CD4-positive, alpha-beta T cell treated with Interferon alpha-2 for 1 hour (primary cell): ENCODE measurements around the gene HINT1.
A peak's percentile ranks its signal among the peaks of the same experiment; 100 is the strongest.
"Not testable (repeated sequence)": the region's sequence is repeated elsewhere in the genome, so short reads cannot be mapped to it uniquely, and the experiment has no call there.

Source experiments
- DNase-seq, 2 donors: peaks; one replicate each; pipeline ENCODE4 v3.0.0-alpha.2; 2020 to 2022

HINT1 gene

DNA sequence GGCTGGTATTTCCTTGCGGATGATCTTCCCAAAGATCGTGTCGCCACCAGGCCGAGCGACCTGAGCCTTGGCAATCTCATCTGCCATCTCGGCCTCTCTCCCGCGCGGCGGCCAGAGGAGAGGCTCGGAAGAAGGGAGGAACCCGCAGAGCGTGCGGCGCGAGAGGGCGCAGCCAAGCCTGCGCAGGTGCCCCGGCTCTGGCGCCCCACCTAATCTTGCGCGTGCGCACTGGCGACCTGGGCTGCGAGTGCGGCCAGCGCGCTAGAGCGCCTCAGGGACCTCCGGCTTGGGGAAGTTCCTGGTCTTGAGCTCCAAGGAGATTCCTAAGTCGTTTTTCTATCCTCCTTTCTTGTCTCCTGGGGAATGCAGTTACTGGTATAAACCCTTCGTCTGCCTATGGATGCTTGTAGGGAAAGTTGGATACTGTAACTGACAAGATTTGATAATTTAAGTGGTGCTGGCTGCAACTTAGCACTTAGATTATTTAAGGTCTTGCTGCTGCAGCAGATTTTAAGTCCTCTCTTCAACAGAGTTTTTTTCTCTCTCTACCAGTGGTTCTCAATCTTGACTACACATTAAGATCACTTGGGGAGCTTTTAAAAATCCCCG is at the start of gene HINT1:
HINT1 (minus strand) TSS at position 138 of the 609 bp plus-strand sequence; CDS start at position 87, 51 bp downstream.
- DNase-seq, result peak; percentile 90 to 93

DNA sequence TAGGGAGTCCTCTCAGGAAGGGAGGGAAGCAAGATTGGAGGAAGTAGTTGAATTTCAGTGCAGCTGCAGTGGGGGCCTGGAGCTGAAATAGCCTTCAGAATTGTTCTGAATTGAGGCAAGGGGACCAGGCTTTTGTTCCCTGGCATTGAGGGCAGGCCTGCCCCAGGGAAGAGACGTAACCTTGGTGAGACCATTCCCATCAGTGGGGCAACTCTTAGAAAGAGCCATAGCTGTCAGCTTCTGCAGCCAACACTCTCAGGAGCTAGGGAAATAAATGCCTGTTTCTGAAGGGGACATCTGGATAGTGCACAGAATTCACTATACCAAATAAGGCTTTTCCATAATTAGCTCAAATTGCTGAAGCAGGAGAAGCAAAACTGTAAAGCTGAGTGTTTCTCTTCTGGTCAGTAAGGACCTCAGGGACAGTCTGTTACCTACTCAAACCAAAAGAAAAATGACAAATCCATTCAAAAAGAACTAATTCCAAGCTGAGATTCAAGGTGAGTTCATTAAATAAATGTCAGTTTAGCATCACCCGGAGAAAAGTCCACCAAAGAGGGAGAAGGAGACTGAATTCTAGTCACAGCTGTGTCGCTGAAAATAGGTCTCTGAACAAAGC is 49.7 kb upstream of the HINT1 start:
- no peak for DNase-seq

GRCh38 chr5:131212471-131213021 is 47.5 kb upstream of the HINT1 start:
- peak in 1 of 2 donors; percentile 1 for DNase-seq

DNA sequence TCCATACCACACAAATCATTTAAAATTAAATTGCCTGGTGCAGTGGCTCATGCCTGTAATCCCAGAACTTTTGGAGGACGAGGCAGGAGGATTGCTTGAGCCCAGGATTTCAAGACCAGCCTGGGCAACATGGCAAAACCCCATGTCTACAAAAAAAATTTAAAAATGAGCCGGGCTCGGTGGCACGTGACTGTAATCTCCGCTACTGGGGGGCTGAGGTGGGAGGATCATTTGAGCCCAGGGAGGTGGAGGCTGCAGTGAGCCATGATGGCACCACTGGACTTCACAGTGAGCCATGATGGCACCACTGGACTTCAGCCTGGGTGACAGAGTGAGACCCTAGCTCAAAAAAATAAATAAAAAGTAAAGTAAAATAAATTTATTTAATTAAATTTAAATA is 46.6 kb upstream of the HINT1 start:
- DNase-seq, result no peak

GRCh38 chr5:131210151-131210510 is 45.1 kb upstream of the HINT1 start:
- DNase-seq, result no peak

- peak; percentile 79 to 83 for DNase-seq
These were observed 44.6 kb upstream of the HINT1 start for GRCh38 chr5:131209506-131210150.

GRCh38 chr5:131209175-131209505 is 44.1 kb upstream of the HINT1 start:
- no peak for DNase-seq

GRCh38 chr5:131206772-131207171 is 41.7 kb upstream of the HINT1 start:
- DNase-seq, result no peak

DNA sequence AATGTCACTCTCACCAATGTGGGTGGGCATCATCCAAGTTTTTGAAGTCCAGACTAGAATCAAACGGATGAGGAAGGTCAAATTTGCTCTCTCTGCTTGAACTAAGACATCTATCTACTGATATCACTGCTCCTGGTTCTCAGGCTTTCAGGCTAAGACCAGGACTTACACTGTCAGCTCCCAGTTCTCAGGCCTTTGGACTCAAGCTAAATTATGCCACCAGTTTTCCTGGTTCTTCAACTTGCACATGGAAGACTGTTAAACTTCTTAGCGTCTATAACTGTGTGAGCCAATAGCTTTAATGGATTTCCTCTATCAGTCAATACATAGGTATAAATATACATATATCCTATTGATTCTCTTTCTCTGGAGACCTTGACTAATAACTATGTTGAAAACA is 41.0 kb upstream of the HINT1 start:
- no peak for DNase-seq

- DNase-seq, result no peak
These were observed 39.9 kb upstream of the HINT1 start for GRCh38 chr5:131204964-131205363.

- no peak for DNase-seq
These were observed 35.5 kb upstream of the HINT1 start for GRCh38 chr5:131200560-131200959.

DNA sequence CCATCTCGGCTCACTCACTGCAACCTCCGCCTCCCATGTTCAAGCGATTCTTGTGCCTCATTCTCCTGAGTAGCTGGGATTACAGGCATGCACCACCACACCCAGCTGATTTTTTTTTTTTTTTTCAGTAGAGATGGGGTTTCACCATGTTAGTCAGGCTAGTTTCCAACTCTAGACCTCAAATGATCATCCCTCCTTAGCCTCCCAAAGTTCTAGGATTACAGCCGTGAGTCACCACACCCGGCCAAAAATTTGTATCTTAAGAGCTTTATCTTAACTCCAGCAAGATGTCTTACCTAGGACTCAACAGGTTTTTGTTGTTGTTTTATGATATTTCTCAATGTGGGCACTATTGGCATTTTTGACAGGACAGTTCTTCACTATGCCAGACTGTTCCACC is 33.6 kb upstream of the HINT1 start:
- no peak for DNase-seq

GRCh38 chr5:131196331-131196730 is 31.3 kb upstream of the HINT1 start:
- no peak for DNase-seq

- DNase-seq, result no peak
These were observed 30.6 kb upstream of the HINT1 start for GRCh38 chr5:131195696-131196095.

DNA sequence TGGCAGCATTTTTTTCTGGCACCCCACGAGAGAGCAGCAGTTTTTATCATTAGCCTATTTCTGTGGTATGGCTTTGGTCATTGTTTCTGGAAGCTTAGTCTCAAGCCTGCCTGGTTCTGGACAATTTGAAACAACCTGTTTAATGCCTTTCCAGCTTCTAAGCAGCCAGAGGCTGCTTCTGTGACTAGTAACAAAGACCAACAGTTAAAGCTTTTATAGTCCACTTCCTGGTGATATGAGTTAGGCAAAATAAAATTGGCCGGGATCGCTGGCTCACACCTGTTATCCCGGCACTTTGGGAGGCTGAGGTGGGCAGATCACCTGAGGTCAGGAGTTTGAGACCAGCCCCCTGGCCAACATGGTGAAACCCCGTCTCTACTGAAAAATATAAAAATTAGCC is 29.7 kb upstream of the HINT1 start:
- no peak for DNase-seq

DNA sequence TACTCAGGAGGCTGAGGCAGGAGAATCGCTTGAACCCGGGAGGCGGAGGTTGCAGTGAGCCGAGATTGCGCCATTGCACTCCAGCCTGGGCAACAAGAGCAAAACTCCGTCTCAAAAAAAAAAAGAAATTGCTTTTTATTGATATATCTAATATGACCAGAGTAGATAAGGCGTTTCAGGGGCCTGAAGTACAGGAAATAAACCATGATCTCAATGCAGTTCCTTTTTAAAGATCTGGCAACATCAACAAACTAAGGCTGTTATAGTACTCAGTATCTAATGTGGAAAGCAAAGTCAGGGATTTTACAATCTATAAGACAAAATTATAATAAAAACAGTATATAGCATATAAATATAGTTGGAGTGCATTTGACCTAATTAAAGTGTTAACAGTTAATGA is 28.8 kb upstream of the HINT1 start:
- not testable (repeated sequence) for DNase-seq

DNA sequence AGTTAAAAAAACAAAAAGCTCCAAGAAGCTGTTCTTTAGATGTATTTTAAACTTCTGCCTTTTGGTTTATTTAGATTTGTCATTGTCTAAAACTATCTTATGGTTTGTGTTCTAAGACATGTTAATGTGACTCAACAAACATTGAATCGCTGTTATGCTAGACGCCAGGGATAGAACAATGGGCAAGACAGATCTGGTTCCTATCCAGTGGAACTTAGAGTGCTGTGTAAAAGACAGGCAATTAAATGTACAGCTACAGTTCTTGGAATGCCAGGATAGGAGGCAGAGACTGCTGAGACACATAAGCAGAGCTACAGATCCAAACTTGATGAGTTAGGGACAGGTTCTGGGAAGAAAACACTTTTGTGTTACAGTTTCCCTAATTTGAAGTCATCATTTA is 28.1 kb upstream of the HINT1 start:
- no peak for DNase-seq

GRCh38 chr5:131186561-131187256 is 21.7 kb upstream of the HINT1 start:
- DNase-seq, result no peak

GRCh38 chr5:131185523-131186104 is 20.6 kb upstream of the HINT1 start:
- no peak for DNase-seq

DNA sequence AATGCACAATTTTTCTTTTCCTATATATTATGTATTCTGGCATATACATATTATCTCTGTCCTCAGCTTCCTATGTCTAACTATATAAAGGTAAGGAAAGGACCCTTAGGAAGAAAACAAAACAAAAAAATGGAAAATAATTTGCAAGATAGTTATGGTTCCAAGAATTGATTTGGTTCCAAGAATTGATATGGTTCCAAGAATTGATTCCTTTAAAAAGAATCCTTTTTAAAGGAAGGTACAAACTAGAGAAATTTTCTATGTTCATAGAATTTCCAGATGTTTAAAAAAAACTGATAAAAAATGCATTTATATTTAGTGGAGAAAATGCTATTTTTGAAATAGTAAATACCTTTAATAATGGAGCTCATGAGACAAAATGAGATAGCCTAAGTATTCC is 17.8 kb upstream of the HINT1 start:
- no peak for DNase-seq

DNA sequence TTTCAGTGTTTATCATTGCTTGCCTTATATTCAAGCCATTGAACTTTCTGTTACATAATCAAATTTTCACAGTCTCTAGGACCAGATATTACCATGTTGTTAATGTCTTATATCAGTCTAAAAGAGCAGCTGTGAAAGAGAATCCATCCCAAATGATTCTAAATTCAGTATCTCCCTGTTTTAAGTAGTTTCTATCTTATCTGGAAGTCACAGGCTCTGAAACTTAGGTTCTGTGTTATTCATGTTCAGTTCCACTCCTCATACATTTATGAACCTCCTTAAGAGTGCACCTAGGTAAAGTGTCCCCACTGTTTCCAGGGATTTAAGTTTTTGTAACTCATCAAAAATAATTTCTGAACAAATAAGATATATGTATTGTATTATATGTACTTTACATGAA is 15.4 kb upstream of the HINT1 start:
- no peak for DNase-seq

GRCh38 chr5:131171276-131171810 is 6.3 kb upstream of the HINT1 start:
- peak in 1 of 2 donors; percentile 19 for DNase-seq
